GM11168 (cell line): ENCODE measurements around the gene COX7C.
"Not testable (repeated sequence)": the region's sequence is repeated elsewhere in the genome, so short reads cannot be mapped to it uniquely, and the experiment has no call there.

Source experiments
- in situ Hi-C: fragments of 300-500 bp; cut with MboI; formaldehyde crosslinking; loops from one replicate; pipeline ENCODE4 v1.12.0; 2022; ENCODE audit warnings: low sequenced_read_pairs; ENCODE audit not compliant: unreplicated experiment

The COX7C gene

GRCh38 chr5:86617756-86618576 is at the start of gene COX7C:
COX7C (plus strand) TSS chr5:86617941; CDS start chr5:86618056, 115 bp downstream.
- in situ Hi-C loops: no loop called here

- in situ Hi-C loops: not testable (repeated sequence)
Measured at GRCh38 chr5:86569522-86570426, 48.0 kb upstream of the COX7C start.

GRCh38 chr5:86570427-86571083 is 47.2 kb upstream of the COX7C start:
- in situ Hi-C loops: no loop called here

- in situ Hi-C loops: not testable (repeated sequence)
Measured at GRCh38 chr5:86571109-86571508, 46.6 kb upstream of the COX7C start.

- in situ Hi-C loops: no loop called here
Measured at GRCh38 chr5:86572825-86573517, 44.8 kb upstream of the COX7C start.

- in situ Hi-C loops: no loop called here
Measured at GRCh38 chr5:86579502-86579901, 38.2 kb upstream of the COX7C start.

- in situ Hi-C loops: no loop called here
Measured at GRCh38 chr5:86596476-86596875, 21.3 kb upstream of the COX7C start.

- in situ Hi-C loops: no loop called here
Measured at GRCh38 chr5:86605881-86606280, 11.9 kb upstream of the COX7C start.

GRCh38 chr5:86613455-86613854 is 4.3 kb upstream of the COX7C start:
- in situ Hi-C loops: no loop called here

GRCh38 chr5:86617309-86617755 is 409 bp upstream of the COX7C start:
- in situ Hi-C loops: no loop called here

GRCh38 chr5:86623785-86624483 is 6.2 kb downstream of the COX7C start:
- in situ Hi-C loops: no loop called here

GRCh38 chr5:86625148-86625547 is 7.4 kb downstream of the COX7C start:
- in situ Hi-C loops: no loop called here

GRCh38 chr5:86626149-86626548 is 8.4 kb downstream of the COX7C start:
- in situ Hi-C loops: no loop called here

GRCh38 chr5:86631165-86631564 is 13.4 kb downstream of the COX7C start:
- in situ Hi-C loops: no loop called here

GRCh38 chr5:86640998-86641397 is 23.3 kb downstream of the COX7C start:
- in situ Hi-C loops: no loop called here

GRCh38 chr5:86644843-86645242 is 27.1 kb downstream of the COX7C start:
- in situ Hi-C loops: no loop called here

- in situ Hi-C loops: no loop called here
Measured at GRCh38 chr5:86645885-86646284, 28.1 kb downstream of the COX7C start.

GRCh38 chr5:86646671-86647070 is 28.9 kb downstream of the COX7C start:
- in situ Hi-C loops: no loop called here

- in situ Hi-C loops: no loop called here
Measured at GRCh38 chr5:86649832-86650505, 32.2 kb downstream of the COX7C start.
